ENCODE results near the gene QRICH1. TPM values are rescaled to one million over a fixed set of nuclear protein-coding genes. Genes with fewer than 3 reads are reported as not detected.

The QRICH1 gene
- total RNA-seq, 1 experiment from 2014 or later: 96.1 TPM

GRCh38 chr3:48982686-48983085 is 111.2 kb downstream of the QRICH1 start:
- Mint-ChIP-seq H3K4me3 (ENCODE audit: unreplicated experiment) (no peak overlapping the region), H3K9me3 (ENCODE audit: unreplicated experiment) (no peaks in the 10 kb centered on the region), H3K36me3 (ENCODE audit: insufficient read depth, unreplicated experiment) (peaks cover 70% of the 10 kb centered on the region), H3K27ac (ENCODE audit: low read depth, unreplicated experiment) (no peak overlapping the region), H3K27me3 (ENCODE audit: insufficient read depth, unreplicated experiment) (no peaks in the 10 kb centered on the region), H3K4me1 (ENCODE audit: insufficient read depth, unreplicated experiment) (peaks cover 1% of the 10 kb centered on the region)
- intact Hi-C loops (cut with micrococcal nuclease): no loop called here
- BruUV-seq (replicated peaks): no TSS peak
- ChIA-PET POLR2A (no interaction called here), CTCF (no interaction called here)
- no peak for TF ChIP-seq CTCF (IDR thresholded peaks at IDR 0.05; ENCODE audit: unreplicated experiment)
- no peak for DNase-seq (ENCODE audit: unreplicated experiment)

GRCh38 chr3:48982016-48982415 is 111.9 kb downstream of the QRICH1 start:
- no peak for TF ChIP-seq CTCF (IDR thresholded peaks at IDR 0.05; ENCODE audit: unreplicated experiment)
- Mint-ChIP-seq H3K4me3 (ENCODE audit: unreplicated experiment) (no peak overlapping the region), H3K27ac (ENCODE audit: low read depth, unreplicated experiment) (no peak overlapping the region), H3K27me3 (ENCODE audit: insufficient read depth, unreplicated experiment) (no peaks in the 10 kb centered on the region), H3K36me3 (ENCODE audit: insufficient read depth, unreplicated experiment) (peaks cover 76% of the 10 kb centered on the region), H3K9me3 (ENCODE audit: unreplicated experiment) (no peaks in the 10 kb centered on the region), H3K4me1 (ENCODE audit: insufficient read depth, unreplicated experiment) (no peaks in the 10 kb centered on the region)
- ChIA-PET POLR2A (no interaction called here), CTCF (interaction anchor here (0.6 kb wide), 2 partner anchors 44 to 1202 kb away, joined by 3 read pairs; no protein-coding TSS in a partner anchor)
- no peak for DNase-seq (ENCODE audit: unreplicated experiment)
- no TSS peak for BruUV-seq (replicated peaks)
- intact Hi-C loops (cut with micrococcal nuclease): no loop called here

GRCh38 chr3:48980295-48980694 is 113.6 kb downstream of the QRICH1 start:
- CTCF ChIA-PET: interaction anchor here (0.5 to 1.4 kb wide), 2 partner anchors 9 to 419 kb away, joined by 3 read pairs; partner anchors contain the start of gene P4HTM
- intact Hi-C loops (cut with micrococcal nuclease): no loop called here
- no peak overlapping the region for H3K27ac Mint-ChIP-seq (ENCODE audit: low read depth, unreplicated experiment)
- H3K4me1 Mint-ChIP-seq (ENCODE audit: insufficient read depth, unreplicated experiment): no peaks in the 10 kb centered on the region
- DNase-seq (ENCODE audit: unreplicated experiment): no peak
- POLR2A ChIA-PET: interaction anchor here (0.6 to 0.9 kb wide), 2 partner anchors 10 to 14 kb away, joined by 3 to 4 read pairs; partner anchors contain the start of gene P4HTM
- H3K4me3 Mint-ChIP-seq (ENCODE audit: unreplicated experiment): no peak overlapping the region
- H3K27me3 Mint-ChIP-seq (ENCODE audit: insufficient read depth, unreplicated experiment): no peaks in the 10 kb centered on the region
- peaks cover 84% of the 10 kb centered on the region for H3K36me3 Mint-ChIP-seq (ENCODE audit: insufficient read depth, unreplicated experiment)
- no peak for TF ChIP-seq CTCF (IDR thresholded peaks at IDR 0.05; ENCODE audit: unreplicated experiment)
- no peaks in the 10 kb centered on the region for H3K9me3 Mint-ChIP-seq (ENCODE audit: unreplicated experiment)
- BruUV-seq (replicated peaks): no TSS peak

Small RNAs within 50 kb of the gene (microRNA-seq; reads per million reads assigned to microRNA genes)
- gene MIR191 (11,430 reads per million, percentile 98 among the genes with 10 or more reads in this experiment), gene MIR425 (4,162 reads per million, percentile 94 among the genes with 10 or more reads in this experiment), gene MIR6890 (0.40 reads per million)

Other genes starting within 250 kb of the QRICH1 start
- 51.3 and 61.3 TPM in 2 replicates for gene PRKAR2A, start 246.2 kb downstream of the QRICH1 start, total RNA-seq (2022)
- gene SLC25A20, start 195.2 kb downstream of the QRICH1 start, total RNA-seq (2022): 9.2 and 11.5 TPM in 2 replicates
- 152 and 167 TPM in 2 replicates for gene ARIH2, start 175.2 kb downstream of the QRICH1 start, total RNA-seq (2022)
- 18.8 and 26.1 TPM in 2 replicates for gene P4HTM, start 103.8 kb downstream of the QRICH1 start, total RNA-seq (2022)
- gene WDR6, start 86.7 kb downstream of the QRICH1 start, total RNA-seq (2022): 112 and 116 TPM in 2 replicates
- 41.8 and 42.7 TPM in 2 replicates for gene DALRD3, start 75.5 kb downstream of the QRICH1 start, total RNA-seq (2022)
- 77.8 and 86.5 TPM in 2 replicates for gene NDUFAF3, start 72.0 kb downstream of the QRICH1 start, total RNA-seq (2022)
- 317 and 476 TPM in 2 replicates for gene IMPDH2, start 64.7 kb downstream of the QRICH1 start, total RNA-seq (2022)
- 114 and 149 TPM in 2 replicates for gene QARS1, start 10.7 kb upstream of the QRICH1 start, total RNA-seq (2022)
- 39.3 and 51.4 TPM in 2 replicates for gene USP19, start 26.8 kb upstream of the QRICH1 start, total RNA-seq (2022)
- 224 and 264 TPM in 2 replicates for gene LAMB2, start 39.0 kb upstream of the QRICH1 start, total RNA-seq (2022)
- gene CCDC71, start 72.3 kb upstream of the QRICH1 start, total RNA-seq (2022): 25.7 and 26.0 TPM in 2 replicates
- 1.7 and 2.4 TPM in 2 replicates for gene KLHDC8B, start 77.5 kb upstream of the QRICH1 start, total RNA-seq (2022)
- gene C3orf62, start 183.2 kb upstream of the QRICH1 start, total RNA-seq (2022): 8.1 and 9.4 TPM in 2 replicates
- gene USP4, start 246.0 kb upstream of the QRICH1 start, total RNA-seq (2022): 52.6 and 54.1 TPM in 2 replicates

Data from MCF 10A (cell line).